ENCODE measurements around the gene EFEMP2.

The EFEMP2 gene

DNA sequence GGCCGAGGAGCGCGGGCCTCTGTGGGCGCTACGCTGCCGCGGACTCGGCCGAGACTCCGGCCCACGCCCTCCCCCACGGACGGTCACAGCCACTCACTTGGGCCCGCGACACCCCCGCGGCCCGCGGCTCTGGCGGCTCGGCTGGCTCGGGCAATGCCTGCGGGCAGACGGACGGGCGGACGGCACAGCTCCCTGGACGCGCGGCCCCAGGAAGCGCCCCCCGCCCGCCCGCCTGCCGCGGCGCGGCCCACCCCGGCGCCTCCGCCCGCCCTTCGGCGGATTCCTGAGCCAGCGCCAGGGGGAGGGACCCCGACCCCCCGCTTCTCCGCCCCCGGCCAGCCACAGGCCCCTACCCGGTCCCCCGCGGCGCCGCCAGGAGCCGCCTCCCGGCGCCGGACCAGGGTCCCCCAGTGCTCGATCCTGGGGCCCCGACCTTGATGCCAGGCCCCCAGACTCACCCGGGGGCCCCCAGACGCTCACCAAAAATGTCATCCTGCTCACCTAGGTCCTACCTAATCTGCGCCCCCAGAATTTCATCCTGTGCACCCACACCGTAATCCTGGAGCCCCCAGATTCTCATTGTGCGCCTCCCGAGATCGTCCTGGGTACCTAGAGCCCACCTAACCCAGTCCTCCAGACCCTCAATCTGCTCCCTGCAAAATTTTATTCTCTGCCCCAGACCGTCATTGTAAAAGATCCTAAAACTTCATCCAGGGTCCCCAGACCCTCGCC, at the start of gene EFEMP2:
TSS of gene EFEMP2 (minus strand) at position 215 of the 732 bp plus-strand sequence. CDS start 446 bp downstream, outside the sequence.
- in situ Hi-C loops (cut with MboI; ENCODE audit: low sequenced_read_pairs) = no loop called here

DNA sequence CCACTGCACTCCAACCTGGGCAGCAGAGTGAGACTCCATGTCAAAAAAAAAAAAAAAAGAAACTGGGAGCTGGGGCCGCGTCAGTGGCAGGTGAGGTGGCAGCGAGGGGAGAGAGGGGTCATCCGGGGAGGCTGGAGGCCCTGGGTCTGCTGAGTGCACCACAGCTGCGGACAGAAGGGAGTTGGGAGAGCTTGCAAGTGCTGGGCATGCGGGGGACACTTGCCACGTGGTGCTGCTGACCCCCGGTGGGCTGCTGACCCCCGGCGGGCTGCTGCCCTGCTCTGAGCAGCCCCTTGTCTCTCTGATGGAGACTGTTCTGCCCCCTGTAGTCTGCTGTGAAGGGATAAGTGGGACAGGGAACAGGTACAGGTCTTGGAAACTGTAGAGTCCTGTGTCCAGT, 49.3 kb upstream of the EFEMP2 start:
- in situ Hi-C loops (cut with MboI; ENCODE audit: low sequenced_read_pairs) = no loop called here

DNA sequence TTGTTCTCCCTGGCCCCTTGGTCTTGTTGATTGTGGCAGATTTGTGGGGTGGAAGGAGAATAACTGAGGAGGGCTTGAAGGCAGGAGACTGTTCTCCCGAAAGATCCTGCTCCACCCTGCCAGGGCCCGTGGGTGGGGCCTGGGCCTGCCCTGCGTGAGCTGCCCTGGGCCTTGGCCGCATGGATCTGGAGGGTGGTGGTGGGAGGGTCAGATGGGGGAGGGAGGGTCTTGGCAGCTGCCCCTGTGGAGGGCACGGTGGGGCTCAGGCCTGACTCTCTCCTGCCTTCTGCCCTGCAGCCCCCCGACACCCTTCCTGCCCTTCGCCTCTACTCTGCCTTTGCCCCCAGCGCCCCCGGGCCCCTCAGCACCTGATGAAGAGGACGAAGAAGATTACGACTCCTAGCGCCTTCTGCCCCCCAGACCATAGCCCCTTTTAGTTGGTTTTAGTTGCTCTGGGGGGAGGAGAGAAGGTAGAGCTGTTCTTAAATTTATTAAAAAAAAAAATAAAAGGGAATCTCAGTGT, 48.5 kb upstream of the EFEMP2 start:
- in situ Hi-C loops (cut with MboI; ENCODE audit: low sequenced_read_pairs) = no loop called here

DNA sequence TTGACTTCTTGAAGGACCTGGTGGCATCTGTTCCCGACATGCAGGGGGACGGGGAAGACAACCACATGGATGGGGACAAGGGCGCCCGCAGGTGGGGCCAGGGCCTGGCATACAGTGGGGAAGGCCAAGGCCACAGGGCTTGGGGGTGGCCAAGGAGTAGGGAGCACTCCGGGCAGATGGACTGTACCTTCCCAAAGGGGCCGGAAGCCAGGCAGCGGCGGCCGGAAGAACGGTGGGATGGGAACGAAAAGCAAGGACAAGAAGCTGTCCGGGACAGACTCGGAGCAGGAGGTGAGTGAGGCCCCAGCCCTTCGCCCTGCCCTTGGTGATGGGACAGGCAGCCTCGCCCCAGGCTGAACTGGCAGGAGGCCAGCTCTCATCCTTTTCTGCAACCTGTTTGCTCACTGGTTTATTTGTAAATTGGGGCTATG, 47.8 kb upstream of the EFEMP2 start:
- in situ Hi-C loops (cut with MboI; ENCODE audit: low sequenced_read_pairs) = no loop called here

DNA sequence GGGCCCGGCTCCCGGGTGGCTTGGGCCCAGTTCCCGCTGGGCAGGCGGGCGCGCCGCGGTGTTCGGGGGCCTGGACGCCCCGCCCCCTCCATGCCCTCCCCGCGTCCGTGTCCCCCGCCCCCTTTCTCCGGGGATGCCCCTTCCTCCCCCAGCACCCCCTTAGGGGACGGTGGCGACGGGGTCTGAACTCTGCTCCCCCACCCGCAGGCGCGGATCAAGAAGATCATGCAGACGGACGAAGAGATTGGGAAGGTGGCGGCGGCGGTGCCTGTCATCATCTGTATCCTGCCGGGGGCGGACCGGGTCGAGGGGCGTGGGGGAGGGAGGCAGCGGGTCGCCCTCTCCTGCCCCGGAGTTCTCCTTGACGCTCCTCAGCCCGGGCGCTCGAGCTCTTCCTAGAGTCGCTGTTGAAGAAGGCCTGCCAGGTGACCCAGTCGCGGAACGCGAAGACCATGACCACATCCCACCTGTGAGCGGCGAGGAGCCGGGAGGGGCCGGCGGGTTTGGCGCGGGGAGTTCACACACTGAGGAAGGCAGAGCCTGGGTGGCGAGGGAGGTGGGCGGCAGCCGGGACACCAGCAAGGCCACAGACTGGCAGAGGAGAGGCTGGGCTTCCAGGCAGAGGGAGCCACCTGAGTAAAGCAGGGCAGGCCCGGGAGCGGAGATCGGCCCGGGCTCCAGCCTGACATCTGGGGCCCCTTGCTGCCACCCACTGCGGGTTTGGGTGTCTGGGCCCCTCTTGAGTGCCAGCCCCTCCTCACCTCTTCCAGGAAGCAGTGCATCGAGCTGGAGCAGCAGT, 47.2 kb upstream of the EFEMP2 start:
- in situ Hi-C loops (cut with MboI; ENCODE audit: low sequenced_read_pairs) = no loop called here

DNA sequence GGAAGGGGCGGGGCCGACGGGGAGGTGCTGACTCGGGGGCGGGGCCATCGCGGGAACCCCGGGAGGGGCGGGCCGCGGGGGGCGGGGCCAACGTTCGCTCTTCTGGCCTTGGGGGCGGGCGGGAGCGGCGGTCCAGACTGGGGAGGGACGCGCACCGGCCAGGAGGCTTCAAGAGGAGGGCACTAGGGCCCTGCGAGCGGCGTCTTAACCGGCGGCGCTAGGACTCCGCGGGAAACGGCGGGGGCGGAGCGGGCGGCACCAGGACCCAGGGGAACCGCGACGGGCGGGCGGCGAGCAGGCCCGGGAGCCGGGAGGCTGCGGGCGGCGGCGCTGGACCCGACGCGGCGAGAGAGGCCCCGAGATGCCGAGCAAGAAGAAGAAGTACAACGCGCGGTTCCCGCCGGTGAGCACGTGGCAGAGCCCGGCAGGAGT, 46.6 kb upstream of the EFEMP2 start, which contains the start of gene DRAP1:
TSS of gene DRAP1 (plus strand) at position 286 of the 432 bp plus-strand sequence. CDS start at position 362, 76 bp downstream.
- in situ Hi-C loops (cut with MboI; ENCODE audit: low sequenced_read_pairs) = no loop called here

DNA sequence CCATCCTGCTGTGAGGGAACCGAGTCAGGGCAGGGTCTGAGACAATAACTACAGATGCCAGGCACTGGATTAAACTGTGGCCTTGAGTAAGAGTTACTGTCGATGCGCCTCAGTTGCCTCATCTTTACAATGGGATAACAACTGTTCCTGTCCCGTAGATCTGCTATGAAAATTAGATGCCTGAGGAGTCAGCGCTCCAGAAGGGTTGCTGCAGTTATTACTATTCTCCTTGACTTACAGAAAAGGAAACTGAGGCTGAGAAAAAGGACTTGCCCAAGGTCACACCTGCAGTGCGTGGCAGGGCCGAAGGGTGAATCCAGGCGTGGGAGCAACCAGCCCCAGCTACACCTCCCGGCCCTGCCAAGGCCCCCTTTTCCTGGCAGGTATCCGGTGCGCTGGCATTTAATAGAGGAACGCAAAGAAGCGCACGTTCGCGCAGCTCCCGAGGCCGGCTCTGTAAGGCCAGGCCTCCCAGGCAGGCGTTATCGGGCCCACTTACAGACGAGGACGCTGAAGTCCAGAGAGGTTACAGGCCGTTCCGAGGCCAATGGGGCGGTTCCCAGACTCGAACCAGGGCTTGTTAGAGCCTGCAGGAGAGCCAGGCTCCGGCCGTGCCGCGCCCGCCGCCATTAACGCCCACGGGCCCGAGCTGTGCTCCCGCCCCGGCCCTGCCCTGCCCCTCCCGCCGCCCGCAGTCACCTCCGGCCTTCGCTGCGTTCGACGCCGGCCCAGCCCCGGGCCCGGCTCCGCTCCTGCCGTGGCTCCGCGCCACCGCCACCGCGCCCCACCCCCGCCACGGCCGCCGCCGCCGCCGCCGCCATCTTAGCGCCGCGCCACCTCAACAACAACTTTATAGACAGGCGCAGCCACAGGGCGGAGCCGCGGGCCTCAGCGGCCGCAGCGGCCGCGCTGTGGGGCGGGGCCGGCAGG, 45.9 kb upstream of the EFEMP2 start, which contains the start of gene C11orf68:
TSS of gene C11orf68 (minus strand) at position 852 of the 930 bp plus-strand sequence. CDS start at position 821, 31 bp downstream.
- in situ Hi-C loops (cut with MboI; ENCODE audit: low sequenced_read_pairs) = no loop called here

DNA sequence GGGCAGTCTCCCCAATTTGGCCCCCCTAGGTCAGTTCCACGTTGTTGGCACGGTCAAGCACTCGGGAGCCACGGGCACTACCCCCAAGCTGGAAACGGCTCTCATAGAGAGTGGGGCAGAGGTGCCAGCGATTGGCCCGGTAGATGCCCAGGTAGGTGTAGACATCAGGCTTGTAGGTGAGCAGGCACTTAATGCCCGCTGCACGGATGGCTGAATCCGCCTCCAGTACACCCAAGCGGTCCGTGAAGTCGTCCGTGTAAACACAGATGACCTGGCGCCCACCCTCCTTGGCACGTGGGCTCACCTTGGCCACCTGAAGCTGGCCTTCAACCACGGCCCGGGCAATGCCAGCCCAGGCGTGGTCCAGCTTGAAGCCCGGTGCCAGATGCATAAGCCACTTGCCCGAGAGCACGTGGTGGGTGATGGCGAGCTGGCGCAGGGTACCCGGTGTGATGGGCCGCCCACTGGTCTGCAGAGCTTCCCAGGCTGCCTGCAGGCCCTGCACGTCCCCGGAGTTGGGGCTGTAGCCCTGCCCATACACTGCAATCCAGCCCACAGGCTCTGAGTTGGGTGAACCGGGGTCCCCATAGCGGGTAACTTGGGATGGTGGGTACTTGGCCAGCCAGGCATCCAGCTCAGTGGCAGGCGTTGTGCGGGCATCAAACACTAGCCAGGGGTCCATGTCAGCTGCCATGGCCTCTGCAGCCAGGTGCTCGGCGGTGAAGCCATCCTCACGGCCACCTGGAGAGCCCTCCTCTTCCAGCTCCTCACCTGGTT, 45.0 kb upstream of the EFEMP2 start:
- in situ Hi-C loops (cut with MboI; ENCODE audit: low sequenced_read_pairs) = no loop called here

DNA sequence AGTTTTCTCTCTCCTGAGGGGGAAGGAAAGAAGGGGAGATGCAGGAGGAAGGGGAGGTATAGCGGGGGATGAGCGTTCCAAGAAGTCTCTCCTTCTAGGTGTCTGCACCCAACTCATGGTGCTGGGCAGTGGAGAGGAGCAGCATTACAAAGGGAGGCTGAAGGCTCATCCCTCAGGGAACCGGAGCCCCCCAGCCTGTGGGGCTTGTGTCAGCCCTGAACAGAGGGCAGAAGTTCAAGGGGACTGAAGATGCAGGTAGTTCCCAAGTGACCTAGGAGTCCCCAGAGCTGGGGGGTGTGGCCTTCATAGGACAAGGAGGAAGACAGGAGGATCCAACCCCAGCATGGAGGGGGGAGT, 44.5 kb upstream of the EFEMP2 start:
- in situ Hi-C loops (cut with MboI; ENCODE audit: low sequenced_read_pairs) = no loop called here

DNA sequence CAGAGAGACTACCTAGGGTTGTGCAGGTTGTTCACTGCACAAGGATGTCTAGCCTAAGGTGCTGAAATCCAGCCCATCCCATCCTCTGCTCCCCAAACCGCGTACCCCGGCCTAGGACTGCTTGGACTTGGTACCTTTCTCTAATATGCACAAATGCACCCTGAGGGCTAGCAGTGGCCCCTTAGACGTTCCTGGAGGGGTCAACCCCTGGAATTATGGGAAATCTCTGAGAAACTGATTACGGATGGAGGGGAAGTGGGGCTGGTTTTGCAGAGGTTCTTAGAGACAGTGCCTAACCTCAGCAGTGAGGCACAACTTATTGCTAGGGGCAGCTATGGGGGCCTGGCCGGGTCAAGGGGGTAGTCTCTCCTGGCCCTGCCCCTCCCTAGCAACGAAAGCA, 43.8 kb upstream of the EFEMP2 start:
- in situ Hi-C loops (cut with MboI; ENCODE audit: low sequenced_read_pairs) = no loop called here

DNA sequence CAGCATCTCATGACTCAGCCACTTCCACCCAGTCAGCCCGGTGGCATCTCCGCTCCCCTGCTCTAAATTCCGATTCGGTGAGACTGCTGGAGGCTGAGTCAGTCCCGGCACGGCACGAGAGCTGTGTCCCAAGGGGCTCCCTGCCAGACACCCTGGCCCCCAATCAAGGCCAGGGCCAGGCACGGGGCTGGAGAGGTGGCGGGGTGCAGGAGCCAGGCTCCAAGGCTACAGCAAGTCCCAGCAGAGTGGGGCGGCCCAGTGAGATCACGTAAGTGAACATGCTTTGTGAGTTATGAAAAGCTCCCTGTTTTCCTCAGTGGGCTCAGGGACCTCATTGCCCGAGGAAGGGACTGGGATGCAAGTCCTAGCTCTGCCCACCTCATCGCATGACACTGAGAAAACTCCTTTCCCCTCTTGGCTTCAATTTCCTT, 43.2 kb upstream of the EFEMP2 start:
- in situ Hi-C loops (cut with MboI; ENCODE audit: low sequenced_read_pairs) = no loop called here

DNA sequence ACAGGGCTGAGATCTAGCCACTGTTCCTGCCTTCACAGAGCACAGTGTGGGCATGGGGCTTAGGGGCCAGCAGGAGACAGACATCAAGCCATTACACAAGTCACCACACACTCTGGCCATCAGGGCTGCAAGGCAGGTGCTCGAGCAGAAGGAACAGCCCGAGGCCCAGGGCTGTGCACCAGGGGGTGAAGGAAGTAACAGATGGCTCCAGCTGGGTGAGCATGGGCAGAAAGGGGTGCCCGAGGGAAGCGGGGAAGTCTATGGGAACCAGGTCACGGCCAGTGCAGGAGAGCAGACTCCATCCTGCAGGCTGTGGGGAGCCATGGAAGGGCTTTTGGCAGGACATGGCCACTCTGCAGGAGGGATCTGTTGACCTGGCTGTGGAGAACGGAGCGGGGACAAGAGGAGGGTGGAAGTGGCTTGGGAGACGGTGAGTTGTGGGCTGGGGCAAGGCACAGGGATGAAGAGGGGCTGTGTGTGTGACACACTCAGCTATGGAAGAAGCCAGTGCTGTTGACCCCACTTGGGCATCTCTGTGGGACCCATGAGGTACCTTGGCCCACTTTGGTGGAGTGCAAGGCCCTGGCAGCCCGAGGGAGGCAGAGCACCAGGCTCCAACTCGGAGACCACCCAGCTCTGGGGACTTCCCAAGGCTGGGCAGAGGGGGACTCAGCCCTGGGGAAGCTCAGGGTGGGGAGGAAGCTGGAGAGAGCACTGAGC, 42.7 kb upstream of the EFEMP2 start:
- in situ Hi-C loops (cut with MboI; ENCODE audit: low sequenced_read_pairs) = no loop called here

DNA sequence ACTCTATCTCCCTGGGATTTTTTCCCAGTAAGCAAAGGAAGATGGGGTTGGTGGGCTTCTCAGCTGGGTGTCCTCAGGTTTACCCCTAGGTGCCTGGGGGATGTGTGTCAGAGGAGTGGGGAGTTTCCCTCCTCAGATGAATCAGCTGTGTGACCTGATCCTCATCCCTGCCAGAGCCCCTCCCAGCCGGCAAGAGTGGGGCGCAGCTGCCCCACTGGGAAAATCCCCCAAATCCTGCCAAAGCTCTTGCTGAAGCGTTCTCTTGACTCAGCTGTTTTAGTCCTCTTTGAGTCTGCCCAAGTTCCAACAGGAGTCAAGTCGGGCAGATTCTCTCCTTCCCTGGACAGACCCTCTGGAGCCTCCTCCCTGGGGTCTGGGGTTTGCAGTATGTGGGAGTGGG, 40.2 kb upstream of the EFEMP2 start:
- in situ Hi-C loops (cut with MboI; ENCODE audit: low sequenced_read_pairs) = no loop called here

DNA sequence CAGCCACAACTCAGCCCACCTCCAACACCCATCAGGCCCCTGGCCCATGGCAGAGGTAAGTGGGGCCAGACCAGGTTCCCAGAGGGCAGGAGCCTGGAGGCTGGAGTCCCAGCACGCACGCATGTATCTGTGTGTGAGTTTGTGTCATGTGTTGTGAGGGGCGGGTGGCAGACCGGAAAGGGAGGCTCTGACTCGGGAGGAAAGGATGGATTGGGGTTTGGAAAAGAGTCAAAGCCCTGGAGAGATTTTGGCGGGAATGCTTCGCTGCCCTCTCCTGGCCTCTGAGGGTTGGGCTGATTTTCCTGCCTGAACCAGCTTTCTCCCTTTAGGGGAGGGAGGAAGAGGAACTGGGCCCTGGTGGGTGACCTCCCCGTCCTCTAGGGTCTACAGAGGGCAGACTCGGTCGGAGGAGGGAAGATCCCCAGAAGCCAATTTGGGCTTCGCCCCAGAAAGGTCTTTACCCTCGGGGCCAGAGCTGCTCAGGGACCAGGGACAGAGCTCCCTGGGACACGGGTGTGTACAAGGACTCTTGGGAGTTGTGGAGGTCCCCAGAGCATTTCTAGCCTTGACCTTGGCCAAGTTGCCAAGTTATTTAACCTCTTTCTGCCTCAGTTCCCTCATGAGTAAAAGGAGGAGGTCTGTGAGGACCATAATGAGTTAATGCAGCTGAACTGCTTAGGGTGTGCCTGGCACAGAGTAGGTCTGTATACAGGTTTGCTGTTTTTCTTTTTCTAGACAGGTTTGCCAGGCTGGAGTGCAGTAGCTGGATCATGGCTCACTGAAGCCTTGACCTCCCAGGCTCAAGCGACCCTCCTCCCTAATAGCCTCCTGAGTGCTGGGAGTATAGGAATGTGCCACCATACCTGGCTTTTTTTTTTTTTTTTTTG, 39.3 kb upstream of the EFEMP2 start:
- in situ Hi-C loops (cut with MboI; ENCODE audit: low sequenced_read_pairs) = no loop called here

DNA sequence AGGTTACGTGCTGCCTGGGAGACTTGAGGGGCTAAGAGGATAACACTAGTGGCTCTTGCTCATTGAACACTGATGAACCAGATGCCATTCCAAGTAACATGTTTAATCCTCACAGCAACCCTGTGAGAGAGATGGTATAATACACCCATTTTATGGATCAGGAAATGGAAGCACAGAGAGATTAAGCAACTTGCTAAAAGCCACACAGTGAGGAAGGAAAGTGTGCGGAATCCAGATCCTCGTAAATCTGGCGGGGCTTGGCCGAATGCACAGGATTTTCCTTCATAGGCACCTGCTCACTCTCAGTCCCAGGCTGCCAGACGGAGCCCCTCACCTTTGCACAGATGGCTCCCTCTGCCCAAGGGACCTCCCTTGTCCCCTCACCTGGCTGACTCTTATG, 35.3 kb upstream of the EFEMP2 start:
- in situ Hi-C loops (cut with MboI; ENCODE audit: low sequenced_read_pairs) = no loop called here

DNA sequence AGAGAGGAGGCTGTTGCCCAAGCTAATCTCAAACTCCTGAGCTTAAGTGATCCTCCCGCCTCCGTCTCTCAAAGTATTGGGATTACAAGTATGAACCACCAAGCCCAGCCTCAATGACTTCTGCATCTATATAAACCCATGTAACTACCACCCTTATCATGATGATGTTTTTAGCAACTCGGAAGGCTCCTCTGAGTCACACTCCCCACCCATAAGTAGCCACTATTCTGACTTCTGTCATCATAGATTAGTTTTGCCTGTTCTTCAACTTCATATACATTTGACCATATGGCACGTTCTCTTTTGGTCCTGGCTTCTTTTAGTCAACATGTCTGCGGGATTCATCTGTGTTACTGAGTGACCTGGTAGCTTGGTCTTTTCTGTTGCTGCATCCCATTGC, 34.0 kb upstream of the EFEMP2 start:
- in situ Hi-C loops (cut with MboI; ENCODE audit: low sequenced_read_pairs) = no loop called here

DNA sequence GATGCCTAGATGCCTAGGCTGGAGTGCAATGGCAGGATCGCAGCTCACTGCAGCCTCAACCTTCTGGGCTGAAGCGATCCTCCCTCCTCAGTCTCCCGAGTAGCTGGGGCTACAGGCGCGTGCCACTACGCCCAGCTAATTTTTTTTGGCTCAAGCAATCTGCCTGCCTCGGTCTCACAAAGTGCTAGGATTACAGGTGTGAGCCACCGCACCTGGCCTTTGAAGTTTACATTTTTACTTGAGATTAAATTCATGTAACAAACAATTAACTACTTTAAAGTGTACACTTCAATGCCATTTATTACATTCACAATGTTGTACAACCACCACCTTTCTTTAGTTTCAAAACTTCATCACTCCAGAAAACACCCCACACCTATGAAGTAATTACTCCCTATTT, 31.1 kb upstream of the EFEMP2 start:
- in situ Hi-C loops (cut with MboI; ENCODE audit: low sequenced_read_pairs) = no loop called here

DNA sequence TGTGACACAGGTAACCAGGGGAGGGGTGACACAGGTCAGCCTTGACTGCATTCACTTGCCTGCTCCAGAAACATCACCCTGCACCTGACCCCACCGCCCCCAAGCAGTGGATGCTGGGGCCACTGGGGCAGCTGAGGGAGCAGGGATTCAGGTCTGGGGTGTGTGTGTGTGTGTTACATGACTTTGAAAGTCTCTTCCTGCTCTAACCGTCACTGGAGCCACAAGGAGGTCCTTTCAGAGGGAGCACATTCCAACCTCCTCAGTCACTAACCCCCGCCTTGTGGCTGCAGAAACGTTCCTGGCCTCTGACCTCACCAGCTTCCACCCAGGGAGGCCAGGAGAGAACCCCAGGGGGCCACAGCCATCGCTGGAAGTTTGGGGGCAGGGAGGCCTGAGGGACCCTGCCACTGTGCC, 30.5 kb upstream of the EFEMP2 start:
- in situ Hi-C loops (cut with MboI; ENCODE audit: low sequenced_read_pairs) = no loop called here

DNA sequence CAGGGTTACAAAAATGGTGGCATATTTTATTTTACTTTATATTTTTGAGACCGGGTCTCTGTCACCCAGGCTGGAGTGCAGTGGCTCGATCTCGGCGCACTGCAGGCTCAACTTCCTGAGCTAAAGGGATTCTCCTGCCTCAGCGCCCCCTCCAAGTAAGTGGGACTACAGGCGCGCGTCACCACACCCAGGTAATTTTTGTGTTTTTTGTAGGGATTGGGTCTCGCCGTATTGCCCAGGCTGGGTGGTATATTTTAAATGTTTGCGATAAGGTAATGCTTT, 28.2 kb upstream of the EFEMP2 start:
- in situ Hi-C loops (cut with MboI; ENCODE audit: low sequenced_read_pairs) = no loop called here

Measured in hTERT RPE-1 (cell line).